Ovary (tissue), 9 donors: Measurements from ENCODE around the gene MPP2. TPM values are rescaled to one million over a fixed set of nuclear protein-coding genes. Genes with fewer than 3 reads are reported as not detected.

Experiments
- DNase-seq, 5 donors: peaks; one replicate each; pipeline ENCODE4 v3.0.0-alpha.2; 2019 to 2020
- H3K27ac ChIP-seq, 2 donors: fragments of 200-600 bp; one replicate each; pipeline versions ENCODE4 v1.5.1 to v1.8.0; 2019 to 2022
- H3K27me3 ChIP-seq: fragments of 200-600 bp; one replicate; pipeline ENCODE4 v1.8.0; 2022
- H3K36me3 ChIP-seq: fragments of 200-600 bp; sonication (generic); one replicate; pipeline ENCODE4 v1.5.1; 2019
- H3K4me1 ChIP-seq: one replicate; pipeline ENCODE4 v1.8.1; 2013; ENCODE audit warnings: mild to moderate bottlenecking, moderate library complexity; ENCODE audit not compliant: insufficient read depth
- H3K4me3 ChIP-seq: fragments of 200-600 bp; sonication (generic); one replicate; pipeline ENCODE4 v1.5.1; 2017
- H3K9me3 ChIP-seq, 2 donors: fragments of 200-600 bp in 1 of 2; sonication (generic) in 1 of 2; one replicate each; pipeline versions ENCODE4 v1.5.1 to v1.8.1; 2013 to 2019; ENCODE audit warnings: mild to moderate bottlenecking in 1 of 2, moderate library complexity in 1 of 2
- EP300 ChIP-seq: sonication (generic); formaldehyde crosslinking; IDR thresholded peaks from one replicate; pipeline ENCODE4 v1.6.1; 2017; ENCODE audit warnings: antibody characterized with exemption
- POLR2A ChIP-seq: fragments of 450-650 bp; IDR thresholded peaks from one replicate; pipeline ENCODE4 v1.6.1; 2017; ENCODE audit warnings: antibody characterized with exemption, mild to moderate bottlenecking, moderate library complexity
- whole genome bisulfite sequencing, 3 donors: extraction: QIAGEN DNeasy Blood & Tissue Kit in 1 of 3; methylation state at CpG; one replicate each; pipeline versions ENCODE4 v1.1.5 to v1.1.7; 2013 to 2017; 5-methylcytosine and 5-hydroxymethylcytosine counted together
- intact Hi-C, 4 donors: fragments of 100-400 bp; cut with DNase I; formaldehyde crosslinking; loops; one replicate each; pipeline versions ENCODE4 v1.11.0 to v1.15.1; 2022 to 2023
- polyA plus RNA-seq, 2 donors: library from polyadenylated mRNA; stranded (reverse); fragments of 200-250 nt in 1 of 2; fragments of 350-450 nt in 1 of 2; fragmentation: Illumina TruSeq in 1 of 2; extraction: RNeasy Lipid Tissue Mini Kit (QIAGEN cat#74804) in 1 of 2; gene quantifications; one replicate each; pipeline ENCODE4 v1.2.3, GENCODE V29; 2013 to 2014
- total RNA-seq, 7 donors: library from RNA; depleted of rRNA in 2 of 7; stranded (reverse); fragments of >200 nt in 2 of 7; fragmentation: NEBNext Ultra II Directional in 3 of 7; extraction: Animal tissue kit (Norgen Biotek cat#: 25700) in 3 of 7; gene quantifications; one replicate each; pipeline versions ENCODE4 v1.1.0 to v1.2.4, GENCODE V29; 2016 to 2023
- TF ChIP-seq, protein P1 (sequence below), 3 donors: fragments of 450-650 bp in 2 of 3; fragments of 200-600 bp in 1 of 3; IDR thresholded peaks; one replicate each; pipeline versions ENCODE4 v1.5.1 to v1.8.0; 2016 to 2022; ENCODE audit warnings: antibody characterized with exemption in 3 of 3, mild to moderate bottlenecking in 1 of 3
- donor health status: DM: no; HTN: no; CAD: no; lungs with moderate emphysema.
- donor health status: DM: no; HTN: no; CAD: no.
- donor health status: Bipolar disorder and iron deficiency.
- donor health status: DM: yes; HTN: yes; CAD: no.
- donor health status: DM: no; HTN: no; CAD: no.
- donor health status: DM: yes; HTN: yes; CAD: no.

The MPP2 gene
- total and polyA plus RNA-seq, 9 donors: 2.6 to 6.5 (median 4.9) TPM

DNA sequence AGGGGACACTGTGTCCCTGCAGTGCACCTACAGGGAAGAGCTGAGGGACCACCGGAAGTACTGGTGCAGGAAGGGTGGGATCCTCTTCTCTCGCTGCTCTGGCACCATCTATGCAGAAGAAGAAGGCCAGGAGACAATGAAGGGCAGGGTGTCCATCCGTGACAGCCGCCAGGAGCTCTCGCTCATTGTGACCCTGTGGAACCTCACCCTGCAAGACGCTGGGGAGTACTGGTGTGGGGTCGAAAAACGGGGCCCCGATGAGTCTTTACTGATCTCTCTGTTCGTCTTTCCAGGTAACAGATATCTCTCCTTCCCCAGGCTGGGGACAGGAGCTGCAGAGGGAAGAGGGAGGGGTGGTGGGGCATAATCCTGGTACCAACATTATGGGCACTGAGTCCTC, 58.7 kb downstream of the MPP2 start:
- Histone ChIP-seq H3K9me3 (no peaks in the 10 kb centered on the region), H3K4me1 (no peaks in the 10 kb centered on the region), H3K4me3 (no peak overlapping the region), H3K36me3 (no peaks in the 10 kb centered on the region), H3K27me3 (no peaks in the 10 kb centered on the region), H3K27ac (no peak overlapping the region)
- intact Hi-C loops: loop anchor here in 1 of 4 donors (10.0 kb wide), 2 partner anchors 74 to 154 kb away; partner anchors contain the start of gene DUSP3
- 89 to 90% (median 90%) methylated on average over 10 of the region's 10 CpGs for WGBS, 3 donors
- DNase-seq: no peak
- TF ChIP-seq POLR2A: no peak

- WGBS, 3 donors: 21 to 26% (median 25%) methylated on average over 17 of the region's 17 CpGs
- intact Hi-C loops: loop anchor here in 1 of 4 donors (10.0 kb wide), 2 partner anchors 72 to 152 kb away; partner anchors contain the start of gene DUSP3
- Histone ChIP-seq H3K27ac (no peak within 1 kb of the TSS), H3K36me3 (no peaks in the 10 kb centered on the region), H3K4me1 (no peaks in the 10 kb centered on the region), H3K4me3 (no peak within 1 kb of the TSS), H3K9me3 (no peaks in the 10 kb centered on the region), H3K27me3 (no peaks in the 10 kb centered on the region)
- DNase-seq: no peak
- TF ChIP-seq POLR2A (no peak), EP300 (no peak)
- TF ChIP-seq, protein P1, sequence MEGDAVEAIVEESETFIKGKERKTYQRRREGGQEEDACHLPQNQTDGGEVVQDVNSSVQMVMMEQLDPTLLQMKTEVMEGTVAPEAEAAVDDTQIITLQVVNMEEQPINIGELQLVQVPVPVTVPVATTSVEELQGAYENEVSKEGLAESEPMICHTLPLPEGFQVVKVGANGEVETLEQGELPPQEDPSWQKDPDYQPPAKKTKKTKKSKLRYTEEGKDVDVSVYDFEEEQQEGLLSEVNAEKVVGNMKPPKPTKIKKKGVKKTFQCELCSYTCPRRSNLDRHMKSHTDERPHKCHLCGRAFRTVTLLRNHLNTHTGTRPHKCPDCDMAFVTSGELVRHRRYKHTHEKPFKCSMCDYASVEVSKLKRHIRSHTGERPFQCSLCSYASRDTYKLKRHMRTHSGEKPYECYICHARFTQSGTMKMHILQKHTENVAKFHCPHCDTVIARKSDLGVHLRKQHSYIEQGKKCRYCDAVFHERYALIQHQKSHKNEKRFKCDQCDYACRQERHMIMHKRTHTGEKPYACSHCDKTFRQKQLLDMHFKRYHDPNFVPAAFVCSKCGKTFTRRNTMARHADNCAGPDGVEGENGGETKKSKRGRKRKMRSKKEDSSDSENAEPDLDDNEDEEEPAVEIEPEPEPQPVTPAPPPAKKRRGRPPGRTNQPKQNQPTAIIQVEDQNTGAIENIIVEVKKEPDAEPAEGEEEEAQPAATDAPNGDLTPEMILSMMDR (IDR thresholded peaks at IDR 0.05): no peak
Measured at GRCh38 chr17:43846963-43847371, 60.4 kb downstream of the MPP2 start, which contains the start of gene CD300LG. CD300LG (plus strand) TSS chr17:43847176; CDS start chr17:43847217, 41 bp downstream.

- intact Hi-C loops: loop anchor here in 1 of 4 donors (10.0 kb wide), 2 partner anchors 71 to 151 kb away; partner anchors contain the start of gene DUSP3
- H3K9me3 ChIP-seq: no peaks in the 10 kb centered on the region
- H3K36me3 ChIP-seq: no peaks in the 10 kb centered on the region
- 17 to 19% (median 19%) methylated on average over 12 to 13 of the region's 13 CpGs for WGBS, 3 donors
- TF ChIP-seq, protein P1 (IDR thresholded peaks at IDR 0.05): peak; percentile 77 to 84 (median 82)
- TF ChIP-seq EP300: no peak
- H3K4me1 ChIP-seq: no peaks in the 10 kb centered on the region
- no peak overlapping the region for H3K27ac ChIP-seq
- peak; percentile 68 to 87 (median 82) for DNase-seq
- no peaks in the 10 kb centered on the region for H3K27me3 ChIP-seq
- H3K4me3 ChIP-seq: no peak overlapping the region
Measured at GRCh38 chr17:43846221-43846712, 61.1 kb downstream of the MPP2 start.

DNA sequence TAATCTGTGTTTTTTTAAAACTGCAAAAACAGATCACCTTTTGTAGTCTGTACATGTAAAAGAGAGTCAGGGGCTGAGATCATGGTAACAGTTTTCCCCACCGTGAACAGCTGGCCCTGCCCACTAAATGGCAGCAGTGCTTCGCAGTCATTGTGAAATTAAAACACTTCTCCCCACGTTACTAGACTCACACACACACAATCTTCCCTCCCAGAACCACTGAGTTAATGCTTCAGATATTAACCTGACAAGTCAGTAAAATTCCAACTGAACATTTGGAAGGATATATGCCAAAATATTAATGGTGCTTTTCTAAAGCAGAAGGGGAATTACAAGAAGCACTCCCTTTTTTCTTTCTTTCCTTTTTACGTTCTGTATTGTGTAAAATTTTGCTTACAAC, 61.6 kb downstream of the MPP2 start:
- DNase-seq: no peak
- TF ChIP-seq POLR2A (no peak), EP300 (no peak)
- TF ChIP-seq, protein P1 (IDR thresholded peaks at IDR 0.05): no peak
- WGBS, 3 donors: 64 to 74% (median 69%) methylated on average over 4 of the region's 4 CpGs
- Histone ChIP-seq H3K9me3 (no peaks in the 10 kb centered on the region), H3K36me3 (no peaks in the 10 kb centered on the region), H3K27me3 (no peaks in the 10 kb centered on the region), H3K4me1 (no peaks in the 10 kb centered on the region), H3K27ac (no peak overlapping the region), H3K4me3 (no peak overlapping the region)
- intact Hi-C loops: loop anchor here in 1 of 4 donors (10.0 kb wide), 2 partner anchors 71 to 151 kb away; partner anchors contain the start of gene DUSP3

DNA sequence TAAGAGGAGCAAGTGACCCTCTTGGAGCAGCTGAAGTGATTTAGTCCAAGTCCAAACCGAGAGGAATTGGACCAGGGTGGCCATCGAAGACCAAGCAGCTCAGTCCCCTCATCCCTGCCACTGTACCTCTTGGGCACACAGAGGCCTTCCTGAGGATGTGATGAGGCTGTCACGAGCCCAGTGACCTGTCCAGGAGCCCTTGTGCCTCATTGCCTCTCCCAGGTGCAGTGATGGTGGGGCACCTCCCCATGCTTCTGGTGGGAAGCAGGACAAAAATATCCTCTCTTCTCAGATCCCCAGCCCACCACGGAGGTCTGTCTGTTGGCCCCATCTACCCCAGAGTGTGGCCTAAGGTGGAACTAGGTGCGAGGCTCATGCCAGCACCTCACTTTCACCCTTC, 63.1 kb downstream of the MPP2 start:
- no peaks in the 10 kb centered on the region for H3K27me3 ChIP-seq
- H3K9me3 ChIP-seq: no peaks in the 10 kb centered on the region
- TF ChIP-seq, protein P1 (IDR thresholded peaks at IDR 0.05): no peak
- no peak overlapping the region for H3K4me3 ChIP-seq
- H3K36me3 ChIP-seq: no peaks in the 10 kb centered on the region
- no peak overlapping the region for H3K27ac ChIP-seq
- H3K4me1 ChIP-seq: no peaks in the 10 kb centered on the region
- intact Hi-C loops: loop anchor here in 1 of 4 donors (10.0 kb wide), 2 partner anchors 69 to 149 kb away; partner anchors contain the start of gene DUSP3
- WGBS, 3 donors: 82 to 83% (median 83%) methylated on average over 5 of the region's 5 CpGs
- DNase-seq: no peak
